Activated T-cell treated with anti-CD3 and anti-CD28 coated beads, Interleukin-2, amount 50 U/mL, for 48 hours (primary cell): ENCODE measurements around the gene TTYH2.

ENCODE experiments used
- DNase-seq, 2 experiments: peaks; one replicate each; pipeline ENCODE4 v3.0.0-alpha.2; 2020

TTYH2 gene

GRCh38 chr17:74194682-74195081, 18.7 kb upstream of the TTYH2 start:
- no peak for DNase-seq

- DNase-seq, result no peak
These were observed 16.6 kb upstream of the TTYH2 start for GRCh38 chr17:74196541-74197317.

GRCh38 chr17:74197801-74198200, 15.6 kb upstream of the TTYH2 start:
- DNase-seq, result no peak

GRCh38 chr17:74198694-74199093, 14.7 kb upstream of the TTYH2 start:
- no peak for DNase-seq

GRCh38 chr17:74199306-74200092, 13.9 kb upstream of the TTYH2 start:
- DNase-seq, result peak; percentile 83 to 85

GRCh38 chr17:74200112-74200511, 13.3 kb upstream of the TTYH2 start:
- DNase-seq, result no peak

GRCh38 chr17:74201250-74201649, 12.1 kb upstream of the TTYH2 start:
- DNase-seq, result no peak

- DNase-seq, result no peak
These were observed 11.4 kb upstream of the TTYH2 start for GRCh38 chr17:74201948-74202347.

GRCh38 chr17:74202938-74203337, 10.4 kb upstream of the TTYH2 start:
- no peak for DNase-seq

GRCh38 chr17:74203439-74204240, 9.7 kb upstream of the TTYH2 start, which contains the start of gene RPL38:
TSS of gene RPL38 (plus strand) at chr17:74203678. CDS start at chr17:74203956, 278 bp downstream.
- DNase-seq, result peak; percentile 98 to 99

- DNase-seq, result no peak
These were observed 8.9 kb upstream of the TTYH2 start for GRCh38 chr17:74204474-74204873.

- peak in 1 of 2 experiments; percentile 23 for DNase-seq
These were observed 8.1 kb upstream of the TTYH2 start for GRCh38 chr17:74205274-74205673.

GRCh38 chr17:74206332-74206818, 7.0 kb upstream of the TTYH2 start:
- peak in 1 of 2 experiments; percentile 33 for DNase-seq

- DNase-seq, result peak; percentile 81 to 88
These were observed 2.9 kb upstream of the TTYH2 start for GRCh38 chr17:74210191-74211140.

GRCh38 chr17:74211141-74211911, 2.0 kb upstream of the TTYH2 start:
- peak; percentile 65 to 67 for DNase-seq

GRCh38 chr17:74211912-74212208, 1.5 kb upstream of the TTYH2 start:
- DNase-seq, result peak in 1 of 2 experiments; percentile 66

- DNase-seq, result peak; percentile 62 to 72
These were observed 1.0 kb upstream of the TTYH2 start for GRCh38 chr17:74212209-74212912.

GRCh38 chr17:74213861-74214391, 555 bp downstream of the TTYH2 start:
- peak; percentile 32 to 35 for DNase-seq

GRCh38 chr17:74214484-74215341, 1.3 kb downstream of the TTYH2 start:
- DNase-seq, result no peak
